HG02884 (cell line): ENCODE results near the gene SPATA31A5.
"Not testable (repeated sequence)": the region's sequence is repeated elsewhere in the genome, so short reads cannot be mapped to it uniquely, and the experiment has no call there.

Source experiments
- ATAC-seq: cut with Tn5 transposase; IDR thresholded peaks from one replicate; pipeline ENCODE4 v1.9.1; 2021; ENCODE audit warnings: mild to moderate bottlenecking, moderate library complexity; ENCODE audit not compliant: unreplicated experiment

SPATA31A5 gene

DNA sequence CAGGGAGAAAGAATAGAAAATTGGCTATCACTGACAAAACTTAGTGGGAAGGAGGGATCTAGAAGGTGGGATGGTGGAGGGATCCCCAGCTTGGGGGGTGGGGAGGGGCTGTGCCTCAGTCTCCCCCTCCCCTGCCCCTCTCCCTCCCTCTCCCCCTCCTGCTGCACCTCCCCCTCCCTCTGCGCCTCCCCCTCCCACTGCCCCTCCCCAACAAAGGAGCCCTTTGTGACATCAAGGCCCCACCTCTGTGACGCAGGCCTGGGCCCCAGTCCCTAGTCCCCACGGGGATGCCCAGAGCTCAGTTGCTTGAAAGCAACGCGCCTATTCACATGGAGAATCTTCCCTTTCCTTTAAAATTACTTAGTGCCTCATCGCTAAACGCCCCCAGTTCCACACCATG, at the start of gene SPATA31A5:
Gene SPATA31A5 (plus strand): TSS at position 301 of the 400 bp plus-strand sequence. CDS start 29 bp downstream, at position 330.
- not testable (repeated sequence) for ATAC-seq

DNA sequence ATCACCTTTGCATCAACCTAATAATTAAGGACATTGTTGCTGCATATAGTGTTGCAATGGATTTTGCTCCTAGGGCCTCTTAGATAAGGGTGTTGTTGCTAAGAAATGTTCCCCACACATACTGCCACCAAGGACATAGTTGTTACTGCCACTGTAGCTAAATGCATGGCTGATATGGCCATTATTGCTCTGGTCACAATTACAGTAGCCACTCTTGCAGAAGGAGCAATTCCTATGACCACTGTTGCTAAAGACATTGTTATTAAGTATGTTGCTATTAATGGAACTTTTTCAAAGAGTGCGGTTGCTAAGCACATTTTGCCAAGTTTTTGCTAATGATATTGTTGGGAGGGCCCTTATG, 48.8 kb downstream of the SPATA31A5 start:
- ATAC-seq = not testable (repeated sequence)

DNA sequence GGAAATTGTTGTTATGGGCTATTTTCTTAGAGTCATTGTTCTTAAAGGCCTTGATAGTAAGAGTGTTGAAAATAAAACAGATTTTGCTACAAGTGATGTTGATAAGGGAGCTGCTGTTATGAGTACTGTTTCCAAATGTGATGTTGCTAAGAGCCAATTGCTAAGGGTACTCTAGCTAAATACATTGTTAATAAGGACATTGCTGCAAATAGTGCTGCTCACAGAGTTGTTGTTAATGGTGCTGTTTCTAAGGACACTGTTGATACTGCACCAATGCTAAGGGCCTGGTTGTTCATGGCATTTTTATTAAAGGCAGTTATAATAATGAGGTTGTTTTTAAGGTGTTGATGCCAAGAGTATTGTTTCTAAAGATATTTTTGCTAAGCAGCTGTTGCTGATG, 52.2 kb downstream of the SPATA31A5 start:
- not testable (repeated sequence) for ATAC-seq
